HL-60 (cell line): ENCODE measurements around the gene CHTF18.
"Not testable (repeated sequence)": the region's sequence is repeated elsewhere in the genome, so short reads cannot be mapped to it uniquely, and the experiment has no call there.

Source experiments
- DNase-seq, 2 experiments: peaks; one replicate each; pipeline ENCODE4 v3.0.0-alpha.2; 2010 to 2020; ENCODE audit warnings: low read depth in 1 of 2, low spot score in 1 of 2
- H3K27ac ChIP-seq: fragments of 250-450 bp; sonication (Bioruptor Pico); replicated peaks from 2 replicates; pipeline ENCODE4 v1.5.1; 2020; ENCODE audit warnings: mild to moderate bottlenecking, moderate library complexity
- H3K27me3 ChIP-seq: fragments of 250-450 bp; sonication (Bioruptor Pico); 2 replicates; pipeline ENCODE4 v1.5.1; 2021; ENCODE audit warnings: mild to moderate bottlenecking, moderate library complexity; ENCODE audit not compliant: insufficient read depth, poor library complexity, severe bottlenecking
- H3K4me3 ChIP-seq: replicated peaks from 2 replicates; pipeline ENCODE4 v1.5.1; 2011; ENCODE audit warnings: mild to moderate bottlenecking, control low read depth, low read length; ENCODE audit not compliant: insufficient read depth
- CTCF ChIP-seq: IDR thresholded peaks from one replicate; pipeline ENCODE4 v1.5.1; 2011; ENCODE audit warnings: low read length, control low read depth, inconsistent platforms; ENCODE audit not compliant: insufficient read depth
- GABPA ChIP-seq: IDR thresholded peaks from 2 replicates; pipeline ENCODE4 v1.6.1; 2012; ENCODE audit warnings: low read depth
- POLR2AphosphoS5 ChIP-seq: IDR thresholded peaks from 2 replicates; pipeline ENCODE4 v1.6.1; 2012; ENCODE audit warnings: low read depth
- REST ChIP-seq: IDR thresholded peaks from 2 replicates; pipeline ENCODE4 v1.6.1; 2012; ENCODE audit warnings: low read depth; ENCODE audit not compliant: insufficient replicate concordance
- SPI1 ChIP-seq: IDR thresholded peaks from 2 replicates; pipeline ENCODE4 v1.6.1; 2012; ENCODE audit warnings: low read depth, mild to moderate bottlenecking, borderline replicate concordance

Gene CHTF18

GRCh38 chr16:750485-750884, 37.9 kb upstream of the CHTF18 start:
- Histone ChIP-seq H3K27ac (no peak overlapping the region), H3K27me3 (no peaks in the 10 kb centered on the region), H3K4me3 (no peak overlapping the region)
- no peak for DNase-seq
- TF ChIP-seq REST (no peak), POLR2AphosphoS5 (no peak), GABPA (no peak), CTCF (no peak), SPI1 (no peak)

- TF ChIP-seq SPI1 (no peak), REST (no peak), GABPA (no peak), POLR2AphosphoS5 (no peak), CTCF (no peak)
- Histone ChIP-seq H3K27ac (no peak overlapping the region), H3K27me3 (no peaks in the 10 kb centered on the region), H3K4me3 (no peak overlapping the region)
- no peak for DNase-seq
These were observed 37.0 kb upstream of the CHTF18 start for GRCh38 chr16:751152-752006.

GRCh38 chr16:752007-752312, 36.5 kb upstream of the CHTF18 start:
- no peak overlapping the region for H3K4me3 ChIP-seq
- H3K27me3 ChIP-seq = no peaks in the 10 kb centered on the region
- TF ChIP-seq REST (no peak), POLR2AphosphoS5 (no peak)
- H3K27ac ChIP-seq = no peak overlapping the region
- DNase-seq = no peak

GRCh38 chr16:754121-754607, 34.3 kb upstream of the CHTF18 start:
- H3K27ac ChIP-seq, H3K27me3 ChIP-seq, DNase-seq, H3K4me3 ChIP-seq: not testable (repeated sequence)
